HCT116 (cell line): ENCODE measurements around the gene GRAMD2A. TPM values are rescaled to one million over a fixed set of nuclear protein-coding genes. Genes with fewer than 3 reads are reported as not detected.
A peak's percentile ranks its signal among the peaks of the same experiment; 100 is the strongest.

Experiments
- ATAC-seq: fragments of 200-7000 bp; cut with Tn5 transposase; 2 replicates; pipeline ENCODE4 v1.9.1; 2020; ENCODE audit warnings: mild to moderate bottlenecking, moderate library complexity
- BruUV-seq: library from RNA; stranded (reverse); fragments of 400-500 nt; replicated peaks from 2 replicates; lab custom pipeline; 2021; lab: Mats Ljungman, UMichigan
- CTCF ChIA-PET: fragments of 300-600 bp; sonication (Branson Sonifier 250); formaldehyde crosslinking; loops from one replicate; lab custom pipeline; 2021; ENCODE audit warnings: antibody characterized with exemption; lab: Charles Lee
- POLR2A ChIA-PET: fragments of 300-600, 350-600 bp; sonication (Branson Sonifier 250); formaldehyde crosslinking; loops from one replicate; lab custom pipeline; 2021; ENCODE audit warnings: antibody characterized with exemption; lab: Charles Lee
- RAD21 ChIA-PET, 2 experiments: fragments of 300-600 bp; sonication (Branson Sonifier 250); formaldehyde crosslinking; loops; one replicate each; lab custom pipeline; 2023; ENCODE audit warnings: low total read pairs in 2 of 2; ENCODE audit not compliant: uncharacterized antibody in 2 of 2, unreplicated experiment in 2 of 2, low non-redundant PET in 1 of 2; lab: Charles Lee
- DNase-seq: peaks from one replicate; pipeline ENCODE4 v3.0.0-alpha.2; 2010; ENCODE audit warnings: low read depth, low spot score
- H2AFZ ChIP-seq: fragments of 200-600 bp; shearing (Covaris generic), sonication (generic); 2 replicates; pipeline ENCODE4 v1.6.1; 2017; ENCODE audit warnings: low read depth, mixed run types, mixed read lengths, antibody characterized with exemption, low read length; ENCODE audit not compliant: poor library complexity, severe bottlenecking
- H3K27ac ChIP-seq: 2 replicates; pipeline ENCODE4 v1.5.1; 2012; ENCODE audit warnings: low read depth, low read length
- H3K27me3 ChIP-seq: fragments of 200-600 bp; sonication (generic); 2 replicates; pipeline ENCODE4 v1.6.1; 2016; ENCODE audit warnings: mixed run types, low read length, mixed read lengths; ENCODE audit not compliant: insufficient read depth
- H3K36me3 ChIP-seq, 2 experiments: fragments of 200-500 bp in 1 of 2; fragments of 200-600 bp in 1 of 2; sonication (Bioruptor generic) in 1 of 2; sonication (generic) in 1 of 2; 2 replicates each; pipeline versions ENCODE4 v1.5.1 to v1.6.1; 2014 to 2016; ENCODE audit warnings: low read length in 2 of 2, inconsistent platforms in 1 of 2, mixed read lengths in 1 of 2, mixed run types in 1 of 2; ENCODE audit not compliant: insufficient read depth in 2 of 2, control insufficient read depth in 1 of 2
- H3K4me1 ChIP-seq, 2 experiments: fragments of 200-600 bp in 1 of 2; sonication (generic) in 1 of 2; 2 replicates each; pipeline versions ENCODE4 v1.5.1 to v1.6.1; 2012 to 2017; ENCODE audit warnings: low read length in 2 of 2, inconsistent platforms in 1 of 2, mild to moderate bottlenecking in 1 of 2, mixed read lengths in 1 of 2, mixed run types in 1 of 2, moderate library complexity in 1 of 2; ENCODE audit not compliant: insufficient read depth in 2 of 2, control insufficient read depth in 1 of 2
- H3K4me2 ChIP-seq: fragments of 200-600 bp; sonication (generic); 2 replicates; pipeline ENCODE4 v1.6.1; 2017; ENCODE audit warnings: mixed run types, low read length, mixed read lengths
- H3K4me3 ChIP-seq, 2 experiments: fragments of 200-600 bp in 1 of 2; sonication (generic) in 1 of 2; replicated peaks in 1 of 2; 2 replicates each; pipeline ENCODE4 v1.5.1; 2011 to 2016; ENCODE audit warnings: low read length in 2 of 2, control low read depth in 1 of 2, low read depth in 1 of 2, mild to moderate bottlenecking in 1 of 2, mixed read lengths in 1 of 2, mixed run types in 1 of 2
- H3K79me2 ChIP-seq: fragments of 200-600 bp; sonication (generic); 2 replicates; pipeline ENCODE4 v1.6.1; 2017; ENCODE audit warnings: mild to moderate bottlenecking, mixed run types, low read length, moderate library complexity, mixed read lengths; ENCODE audit not compliant: insufficient read depth
- H3K9ac ChIP-seq: fragments of 200-600 bp; sonication (generic); 2 replicates; pipeline ENCODE4 v1.6.1; 2016; ENCODE audit warnings: low read length, mixed read lengths
- H3K9me2 ChIP-seq: fragments of 200-600 bp; sonication (generic), shearing (Covaris generic); 2 replicates; pipeline ENCODE4 v1.6.1; 2017; ENCODE audit warnings: mixed run types, mild to moderate bottlenecking, moderate library complexity; ENCODE audit not compliant: insufficient read depth
- H3K9me3 ChIP-seq, 2 experiments: fragments of 200-500 bp in 1 of 2; fragments of 200-600 bp in 1 of 2; sonication (Bioruptor generic) in 1 of 2; sonication (generic) in 1 of 2; 2 replicates each; pipeline ENCODE4 v1.6.1; 2014 to 2017; ENCODE audit warnings: low read length in 2 of 2, mixed read lengths in 2 of 2, inconsistent platforms in 1 of 2, low read depth in 1 of 2, mild to moderate bottlenecking in 1 of 2, mixed run types in 1 of 2, moderate library complexity in 1 of 2; ENCODE audit not compliant: control insufficient read depth in 1 of 2, insufficient read depth in 1 of 2
- H4K20me1 ChIP-seq: fragments of 200-600 bp; sonication (generic), shearing (Covaris generic); 2 replicates; pipeline ENCODE4 v1.6.1; 2017; ENCODE audit warnings: mixed run types, mild to moderate bottlenecking, moderate library complexity; ENCODE audit not compliant: insufficient read depth
- CBX3 ChIP-seq: IDR thresholded peaks from 2 replicates; pipeline ENCODE4 v1.6.1; 2012; ENCODE audit warnings: low read depth
- EZH2phosphoT487 ChIP-seq: fragments of 200-600 bp; IDR thresholded peaks from 2 replicates; pipeline ENCODE4 v1.6.1; 2018; ENCODE audit warnings: antibody characterized with exemption, borderline replicate concordance
- YY1 ChIP-seq: IDR thresholded peaks from 2 replicates; pipeline ENCODE4 v1.6.1; 2011; ENCODE audit warnings: low read length, low read depth, moderate library complexity, mild to moderate bottlenecking; ENCODE audit not compliant: insufficient replicate concordance; ENCODE audit errors: extremely low read depth
- ZBTB33 ChIP-seq: IDR thresholded peaks from 2 replicates; pipeline ENCODE4 v1.6.1; 2011; ENCODE audit warnings: mild to moderate bottlenecking, low read length, moderate library complexity; ENCODE audit not compliant: insufficient replicate concordance; ENCODE audit errors: extremely low read depth
- ZFX ChIP-seq: fragments of 450-650 bp; IDR thresholded peaks from 2 replicates; pipeline ENCODE4 v1.6.1; 2017
- ZNF274 ChIP-seq: fragments of 200-500 bp; sonication (Bioruptor generic); IDR thresholded peaks from 2 replicates; pipeline ENCODE4 v1.6.1; 2014; ENCODE audit warnings: mild to moderate bottlenecking, low read depth, low read length, inconsistent platforms
- intact Hi-C: fragments of 100-400 bp; cut with micrococcal nuclease; formaldehyde crosslinking; loops from 2 replicates; pipeline ENCODE4 v1.10.0; 2022
- total RNA-seq: library from RNA; stranded (reverse); gene quantifications from one replicate; pipeline ENCODE4 v1.2.1, GENCODE V29; 2021; ENCODE audit not compliant: unreplicated experiment

The GRAMD2A gene
- total RNA-seq, 1 experiment from 2014 or later, result 8.0 TPM

GRCh38 chr15:72222393-72222792 is 24.8 kb upstream of the GRAMD2A start:
- H3K9me2 ChIP-seq, result no peaks in the 10 kb centered on the region
- DNase-seq (no peak), ATAC-seq (peak; percentile 44)
- no peak overlapping the region for H3K4me3 ChIP-seq
- BruUV-seq, result no TSS peak
- no peak overlapping the region for H3K9ac ChIP-seq
- TF ChIP-seq ZNF274 (no peak), YY1 (no peak), EZH2phosphoT487 (no peak), ZBTB33 (no peak)
- peak overlapping the region; percentile 38 for H3K27ac ChIP-seq
- H3K79me2 ChIP-seq, result peaks cover 100% of the 10 kb centered on the region
- no peaks in the 10 kb centered on the region for H3K9me3 ChIP-seq
- H3K4me1 ChIP-seq, result peaks cover 39 to 48% of the 10 kb centered on the region in 2 experiments
- peaks cover 46 to 76% of the 10 kb centered on the region in 2 experiments for H3K36me3 ChIP-seq
- RAD21 ChIA-PET, result no interaction called here
- H3K4me2 ChIP-seq, result 0 out of 2 replicates have a peak overlapping the region, but pooled peaks have one; percentile 14
- H4K20me1 ChIP-seq, result peaks cover 67% of the 10 kb centered on the region; the same call in 1 of the 2 replicates
- intact Hi-C loops, result loop anchor here (10.0 kb wide), 1 partner anchor 928 kb away; no protein-coding TSS in a partner anchor
- no peaks in the 10 kb centered on the region for H3K27me3 ChIP-seq
- CTCF ChIA-PET, result no interaction called here
- H2AFZ ChIP-seq, result no peak overlapping the region
- POLR2A ChIA-PET, result interaction anchor here (0.7 to 1.0 kb wide), 2 partner anchors 9 kb away, joined by 3 read pairs; partner anchors contain the start of gene PKM

- no peak overlapping the region for H3K27ac ChIP-seq
- no peak overlapping the region for H3K9ac ChIP-seq
- no peak overlapping the region for H3K4me3 ChIP-seq
- H3K36me3 ChIP-seq, result peaks cover 63 to 88% of the 10 kb centered on the region in 2 experiments
- RAD21 ChIA-PET, result no interaction called here
- intact Hi-C loops, result loop anchor here (10.0 kb wide), 1 partner anchor 926 kb away; no protein-coding TSS in a partner anchor
- POLR2A ChIA-PET, result interaction anchor here (0.8 kb wide), 1 partner anchor 11 kb away, joined by 3 read pairs; the partner anchor contains the start of gene PKM
- peaks cover 100% of the 10 kb centered on the region for H3K79me2 ChIP-seq
- no peak overlapping the region for H3K4me2 ChIP-seq
- CTCF ChIA-PET, result no interaction called here
- BruUV-seq, result no TSS peak
- H4K20me1 ChIP-seq, result peaks cover 67% of the 10 kb centered on the region; the same call in 1 of the 2 replicates
- H2AFZ ChIP-seq, result no peak overlapping the region
- H3K9me3 ChIP-seq, result no peaks in the 10 kb centered on the region
- no peaks in the 10 kb centered on the region for H3K9me2 ChIP-seq
- no peak for ATAC-seq
- DNase-seq, result no peak
- no peak for TF ChIP-seq ZFX
- no peak for TF ChIP-seq CBX3
- no peaks in the 10 kb centered on the region for H3K27me3 ChIP-seq
- peaks cover 23 to 31% of the 10 kb centered on the region in 2 experiments for H3K4me1 ChIP-seq
These were observed 23.1 kb upstream of the GRAMD2A start for GRCh38 chr15:72220687-72221086.
